Colonic mucosa (tissue), 4 donors: ENCODE data around the gene CHRDL1. TPM values are rescaled to one million over a fixed set of nuclear protein-coding genes. Genes with fewer than 3 reads are reported as not detected.

Experiments
- DNase-seq: peaks from one replicate; pipeline ENCODE4 v3.0.0-alpha.2; 2020
- H3K27ac ChIP-seq: fragments of 200-600 bp; one replicate; pipeline ENCODE4 v1.8.0; 2021
- H3K27me3 ChIP-seq: fragments of 200-600 bp; one replicate; pipeline ENCODE4 v1.8.0; 2021
- H3K36me3 ChIP-seq: fragments of 200-600 bp; one replicate; pipeline ENCODE4 v1.8.0; 2021
- H3K4me1 ChIP-seq: fragments of 200-600 bp; one replicate; pipeline ENCODE4 v1.8.0; 2021; ENCODE audit warnings: mild to moderate bottlenecking
- H3K4me3 ChIP-seq: fragments of 200-600 bp; one replicate; pipeline ENCODE4 v1.8.0; 2021
- H3K9ac ChIP-seq, 2 donors: one replicate each; pipeline ENCODE4 v1.7.0; 2013; ENCODE audit warnings: control low read depth in 2 of 2, low read depth in 2 of 2, low read length in 2 of 2
- H3K9me3 ChIP-seq: fragments of 200-600 bp; one replicate; pipeline ENCODE4 v1.8.0; 2021
- CTCF ChIP-seq: fragments of 200-600 bp; IDR thresholded peaks from one replicate; pipeline ENCODE4 v1.8.0; 2022; ENCODE audit warnings: antibody characterized with exemption, mild to moderate bottlenecking
- intact Hi-C: fragments of 100-400 bp; cut with DNase I; formaldehyde crosslinking; loops from one replicate; pipeline ENCODE4 v1.14.1; 2022
- total RNA-seq, 2 donors: library from RNA; stranded (reverse); fragmentation: NEBNext Ultra II Directional in 1 of 2; extraction: Animal tissue kit (Norgen Biotek cat#: 25700) in 1 of 2; gene quantifications; one replicate each; pipeline ENCODE4 v1.2.1, GENCODE V29; 2021
- donor health status: healthy.
- donor health status: DM: no; HTN: no; CAD: no.
- donor health status: DM: no; HTN: no; CAD: no.

Gene CHRDL1
- total RNA-seq, 2 donors from 2014 or later, result 2.2 to 18.3 TPM

- no peak overlapping the region for H3K27ac ChIP-seq
- H3K4me1 ChIP-seq, result no peaks in the 10 kb centered on the region
- H3K4me3 ChIP-seq, result no peak overlapping the region
- no peak for TF ChIP-seq CTCF
- no peak for DNase-seq
- H3K9ac ChIP-seq, result no peak overlapping the region
- no peaks in the 10 kb centered on the region for H3K27me3 ChIP-seq
- H3K9me3 ChIP-seq, result no peaks in the 10 kb centered on the region
- intact Hi-C loops, result no loop called here
- H3K36me3 ChIP-seq, result no peaks in the 10 kb centered on the region
Measured at GRCh38 chrX:110678591-110678990, 117.0 kb downstream of the CHRDL1 start.

GRCh38 chrX:110675886-110676285, 119.7 kb downstream of the CHRDL1 start:
- Histone ChIP-seq H3K4me3 (no peak overlapping the region), H3K4me1 (no peaks in the 10 kb centered on the region), H3K9me3 (no peaks in the 10 kb centered on the region), H3K9ac (no peak overlapping the region), H3K27me3 (no peaks in the 10 kb centered on the region), H3K36me3 (no peaks in the 10 kb centered on the region), H3K27ac (no peak overlapping the region)
- DNase-seq, result no peak
- intact Hi-C loops, result no loop called here
- TF ChIP-seq CTCF, result no peak

GRCh38 chrX:110671068-110671803, 124.4 kb downstream of the CHRDL1 start:
- intact Hi-C loops, result no loop called here

GRCh38 chrX:110669572-110669971, 126.0 kb downstream of the CHRDL1 start:
- intact Hi-C loops, result loop anchor here (10.0 kb wide), 1 partner anchor 215 kb away; no protein-coding TSS in a partner anchor
- no peaks in the 10 kb centered on the region for H3K9me3 ChIP-seq
- no peaks in the 10 kb centered on the region for H3K4me1 ChIP-seq
- no peak overlapping the region for H3K9ac ChIP-seq
- no peak overlapping the region for H3K27ac ChIP-seq
- DNase-seq, result no peak
- H3K27me3 ChIP-seq, result no peaks in the 10 kb centered on the region
- H3K4me3 ChIP-seq, result no peak overlapping the region
- TF ChIP-seq CTCF, result no peak
- H3K36me3 ChIP-seq, result no peaks in the 10 kb centered on the region

More at GRCh38 chrX:110671068-110671803, 124.4 kb downstream of the CHRDL1 start:
- no peak overlapping the region for H3K27ac ChIP-seq
- H3K4me3 ChIP-seq, result no peak overlapping the region
- H3K36me3 ChIP-seq, result no peaks in the 10 kb centered on the region
- DNase-seq, result no peak
- no peaks in the 10 kb centered on the region for H3K4me1 ChIP-seq
- H3K9ac ChIP-seq, result no peak overlapping the region
- H3K27me3 ChIP-seq, result no peaks in the 10 kb centered on the region
- no peak for TF ChIP-seq CTCF
- no peaks in the 10 kb centered on the region for H3K9me3 ChIP-seq

GRCh38 chrX:110667706-110668105, 127.9 kb downstream of the CHRDL1 start:
- Histone ChIP-seq H3K27ac (no peak overlapping the region), H3K4me1 (no peaks in the 10 kb centered on the region), H3K9ac (no peak overlapping the region), H3K4me3 (no peak overlapping the region), H3K9me3 (no peaks in the 10 kb centered on the region), H3K27me3 (no peaks in the 10 kb centered on the region), H3K36me3 (no peaks in the 10 kb centered on the region)
- intact Hi-C loops, result loop anchor here (10.0 kb wide), 1 partner anchor 213 kb away; no protein-coding TSS in a partner anchor
- no peak for TF ChIP-seq CTCF
- DNase-seq, result no peak
